ENCODE measurements around the gene LILRB1. TPM values are rescaled to one million over a fixed set of nuclear protein-coding genes. Genes with fewer than 3 reads are reported as not detected.

The LILRB1 gene
- total and polyA plus RNA-seq, 9 of the 15 experiments (the other 6 are each of a cell fraction or from before 2014, with no cell fraction given): not detected

GRCh38 chr19:54674021-54674617, 43.8 kb downstream of the LILRB1 start (continued):
- TF ChIP-seq PRDM10 (IDR thresholded peaks at IDR 0.05; ENCODE audit: partially characterized antibody) (no peak), KLF6 (CRISPR knock-in tag; IDR thresholded peaks at IDR 0.05; ENCODE audit: borderline replicate concordance) (no peak), OTX1 (CRISPR knock-in tag; IDR thresholded peaks at IDR 0.05) (no peak), E4F1 (CRISPR knock-in tag; IDR thresholded peaks at IDR 0.05; ENCODE audit: borderline replicate concordance) (no peak), PHB2 (IDR thresholded peaks at IDR 0.05; ENCODE audit: low read depth) (no peak), SREBF2 (CRISPR knock-in tag; IDR thresholded peaks at IDR 0.05) (no peak), TAF15 (IDR thresholded peaks at IDR 0.05; ENCODE audit: low read depth, low read length) (no peak), XRCC5 (IDR thresholded peaks at IDR 0.05; ENCODE audit: low read depth, low read length) (no peak), RBM25 (IDR thresholded peaks at IDR 0.05; ENCODE audit: low read depth, low read length, severe bottlenecking) (no peak), COPS2 (conservative IDR thresholded peaks at IDR 0.05) (no peak), C11orf30 (IDR thresholded peaks at IDR 0.05; ENCODE audit: low read depth) (no peak), ZNF133 (CRISPR knock-in tag; IDR thresholded peaks at IDR 0.05) (no peak), ZNF717 (CRISPR knock-in tag; IDR thresholded peaks at IDR 0.05) (no peak), HNRNPH1 (optimal IDR thresholded peaks at IDR 0.05; ENCODE audit: low read depth, low read length) (no peak), ESRRB (CRISPR knock-in tag; IDR thresholded peaks at IDR 0.05; ENCODE audit: borderline replicate concordance) (no peak), CREB1 (IDR thresholded peaks at IDR 0.05) (no peak), CREB1 (CRISPR knock-in tag; IDR thresholded peaks at IDR 0.05) (no peak)
- TF ChIP-seq, protein P1, sequence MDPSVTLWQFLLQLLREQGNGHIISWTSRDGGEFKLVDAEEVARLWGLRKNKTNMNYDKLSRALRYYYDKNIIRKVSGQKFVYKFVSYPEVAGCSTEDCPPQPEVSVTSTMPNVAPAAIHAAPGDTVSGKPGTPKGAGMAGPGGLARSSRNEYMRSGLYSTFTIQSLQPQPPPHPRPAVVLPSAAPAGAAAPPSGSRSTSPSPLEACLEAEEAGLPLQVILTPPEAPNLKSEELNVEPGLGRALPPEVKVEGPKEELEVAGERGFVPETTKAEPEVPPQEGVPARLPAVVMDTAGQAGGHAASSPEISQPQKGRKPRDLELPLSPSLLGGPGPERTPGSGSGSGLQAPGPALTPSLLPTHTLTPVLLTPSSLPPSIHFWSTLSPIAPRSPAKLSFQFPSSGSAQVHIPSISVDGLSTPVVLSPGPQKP (CRISPR knock-in tag; IDR thresholded peaks at IDR 0.05): no peak
- TF ChIP-seq, protein P2, sequence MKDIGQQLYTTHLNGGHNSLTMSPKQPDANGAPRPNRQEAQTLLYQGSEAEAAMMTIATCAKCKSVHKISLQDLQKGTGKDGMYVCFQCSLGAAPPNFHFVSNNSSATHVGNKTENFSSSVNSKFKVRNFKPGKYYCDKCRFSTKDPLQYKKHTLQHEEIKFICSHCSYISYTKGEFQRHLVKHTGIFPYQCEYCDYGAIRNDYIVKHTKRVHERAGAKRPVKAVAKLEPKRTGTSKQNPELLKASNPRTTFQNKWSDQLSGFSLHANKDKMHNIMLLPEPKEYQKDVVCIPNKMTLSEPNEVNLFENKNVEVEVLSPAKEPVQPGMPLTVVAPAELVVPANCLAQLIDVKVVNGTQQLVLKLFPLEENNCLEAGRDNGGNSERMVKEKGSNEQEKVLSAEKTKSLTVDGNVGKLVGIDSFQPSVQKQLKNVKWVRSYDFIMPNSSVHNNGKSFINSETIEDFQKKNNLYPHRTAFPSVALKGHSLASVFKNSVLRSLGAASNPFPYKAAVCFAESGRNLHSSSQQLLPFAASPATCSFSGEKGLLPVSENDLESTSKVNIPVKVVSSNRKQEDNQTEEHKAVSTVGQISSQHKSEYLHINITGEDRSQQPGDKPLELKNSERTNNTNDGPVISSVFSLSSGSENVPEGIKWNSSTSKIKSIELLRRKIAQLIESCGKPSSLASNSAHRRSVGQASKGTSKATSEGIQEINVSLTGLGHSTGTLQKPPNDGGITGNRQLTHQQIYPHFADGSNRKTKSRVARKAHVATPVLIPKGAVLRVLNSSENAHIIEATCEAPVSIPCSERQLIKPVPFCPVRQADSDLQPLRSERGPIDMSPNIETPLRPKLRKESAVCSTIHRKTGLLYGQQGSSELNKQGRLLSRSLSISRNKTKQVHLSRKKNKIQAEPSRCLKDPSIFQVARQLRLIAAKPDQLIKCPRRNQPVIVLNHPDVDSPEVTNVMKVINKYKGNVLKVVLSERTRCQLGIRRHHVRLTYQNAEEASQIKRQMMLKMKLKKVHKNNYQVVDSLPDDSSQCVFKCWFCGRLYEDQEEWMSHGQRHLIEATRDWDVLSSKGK (CRISPR knock-in tag; IDR thresholded peaks at IDR 0.05): no peak
